ENCODE results near the gene MLXIPL.
A peak's percentile ranks its signal among the peaks of the same experiment; 100 is the strongest.
"Not testable (repeated sequence)": the region's sequence is repeated elsewhere in the genome, so short reads cannot be mapped to it uniquely, and the experiment has no call there.

MLXIPL gene

GRCh38 chr7:73610105-73610504, 14.2 kb downstream of the MLXIPL start:
- Histone ChIP-seq H3K4me1 (ENCODE audit: insufficient read depth, insufficient read length) (peaks cover 8% of the 10 kb centered on the region), H3K9me3 (ENCODE audit: insufficient read depth, low read length) (no peaks in the 10 kb centered on the region), H3K36me3 (ENCODE audit: insufficient read depth, insufficient read length, low read length) (no peaks in the 10 kb centered on the region), H3K9ac (ENCODE audit: insufficient read length, low read depth) (no peak overlapping the region), H3K4me3 (ENCODE audit: insufficient read length, low read depth) (no peak overlapping the region), H3K27me3 (ENCODE audit: insufficient read depth, insufficient read length) (no peaks in the 10 kb centered on the region)
- TF ChIP-seq SUZ12 (IDR thresholded peaks at IDR 0.05; ENCODE audit: extremely low read depth, insufficient read depth, insufficient read length) (no peak), YY1 (IDR thresholded peaks at IDR 0.05; ENCODE audit: insufficient read depth, insufficient read length) (no peak), ZNF274 (IDR thresholded peaks at IDR 0.05; ENCODE audit: low read depth, low read length) (no peak)
- DNase-seq (ENCODE audit: low read depth, low spot score), result no peak

- not testable (repeated sequence) for H3K4me3 ChIP-seq (ENCODE audit: insufficient read length, low read depth); H3K9me3 ChIP-seq (ENCODE audit: insufficient read depth, low read length); H3K9ac ChIP-seq (ENCODE audit: insufficient read length, low read depth); H3K27me3 ChIP-seq (ENCODE audit: insufficient read depth, insufficient read length); DNase-seq (ENCODE audit: low read depth, low spot score); H3K36me3 ChIP-seq (ENCODE audit: insufficient read depth, insufficient read length, low read length)
- H3K4me1 ChIP-seq (ENCODE audit: insufficient read depth, insufficient read length), result peaks cover 11% of the 10 kb centered on the region
Measured at GRCh38 chr7:73607692-73607983, 16.7 kb downstream of the MLXIPL start.

- DNase-seq (ENCODE audit: low read depth, low spot score), result peak; percentile 52
- Histone ChIP-seq H3K27me3 (ENCODE audit: insufficient read depth, insufficient read length) (no peaks in the 10 kb centered on the region), H3K4me1 (ENCODE audit: insufficient read depth, insufficient read length) (peaks cover 11% of the 10 kb centered on the region), H3K9ac (ENCODE audit: insufficient read length, low read depth) (no peak overlapping the region), H3K9me3 (ENCODE audit: insufficient read depth, low read length) (no peaks in the 10 kb centered on the region), H3K4me3 (ENCODE audit: insufficient read length, low read depth) (no peak overlapping the region), H3K36me3 (ENCODE audit: insufficient read depth, insufficient read length, low read length) (no peaks in the 10 kb centered on the region)
- TF ChIP-seq SUZ12 (IDR thresholded peaks at IDR 0.05; ENCODE audit: extremely low read depth, insufficient read depth, insufficient read length) (no peak), YY1 (IDR thresholded peaks at IDR 0.05; ENCODE audit: insufficient read depth, insufficient read length) (no peak), ZNF274 (IDR thresholded peaks at IDR 0.05; ENCODE audit: low read depth, low read length) (no peak)
Measured at GRCh38 chr7:73606801-73607691, 17.3 kb downstream of the MLXIPL start.

GRCh38 chr7:73605601-73606220, 18.6 kb downstream of the MLXIPL start:
- no peaks in the 10 kb centered on the region for H3K9me3 ChIP-seq (ENCODE audit: insufficient read depth, low read length)
- DNase-seq (ENCODE audit: low read depth, low spot score), result no peak
- H3K36me3 ChIP-seq (ENCODE audit: insufficient read depth, insufficient read length, low read length), result no peaks in the 10 kb centered on the region
- TF ChIP-seq ZNF274 (IDR thresholded peaks at IDR 0.05; ENCODE audit: low read depth, low read length), result no peak
- TF ChIP-seq SUZ12 (IDR thresholded peaks at IDR 0.05; ENCODE audit: extremely low read depth, insufficient read depth, insufficient read length), result no peak
- no peak for TF ChIP-seq YY1 (IDR thresholded peaks at IDR 0.05; ENCODE audit: insufficient read depth, insufficient read length)
- no peaks in the 10 kb centered on the region for H3K27me3 ChIP-seq (ENCODE audit: insufficient read depth, insufficient read length)
- no peak overlapping the region for H3K9ac ChIP-seq (ENCODE audit: insufficient read length, low read depth)
- H3K4me1 ChIP-seq (ENCODE audit: insufficient read depth, insufficient read length), result peaks cover 8% of the 10 kb centered on the region
- H3K4me3 ChIP-seq (ENCODE audit: insufficient read length, low read depth), result no peak overlapping the region

GRCh38 chr7:73602721-73603651, 21.3 kb downstream of the MLXIPL start:
- Histone ChIP-seq H3K27me3 (ENCODE audit: insufficient read depth, insufficient read length) (no peaks in the 10 kb centered on the region), H3K9me3 (ENCODE audit: insufficient read depth, low read length) (no peaks in the 10 kb centered on the region), H3K36me3 (ENCODE audit: insufficient read depth, insufficient read length, low read length) (no peaks in the 10 kb centered on the region), H3K4me3 (ENCODE audit: insufficient read length, low read depth) (no peak overlapping the region), H3K4me1 (ENCODE audit: insufficient read depth, insufficient read length) (peaks cover 6% of the 10 kb centered on the region), H3K9ac (ENCODE audit: insufficient read length, low read depth) (peak overlapping the region; percentile 26)
- no peak for DNase-seq (ENCODE audit: low read depth, low spot score)
- TF ChIP-seq ZNF274 (IDR thresholded peaks at IDR 0.05; ENCODE audit: low read depth, low read length) (no peak), SUZ12 (IDR thresholded peaks at IDR 0.05; ENCODE audit: extremely low read depth, insufficient read depth, insufficient read length) (no peak), YY1 (IDR thresholded peaks at IDR 0.05; ENCODE audit: insufficient read depth, insufficient read length) (no peak)

GRCh38 chr7:73599916-73600315, 24.4 kb downstream of the MLXIPL start:
- Histone ChIP-seq H3K4me3 (ENCODE audit: insufficient read length, low read depth) (no peak overlapping the region), H3K27me3 (ENCODE audit: insufficient read depth, insufficient read length) (no peaks in the 10 kb centered on the region), H3K9ac (ENCODE audit: insufficient read length, low read depth) (no peak overlapping the region), H3K4me1 (ENCODE audit: insufficient read depth, insufficient read length) (peaks cover 9% of the 10 kb centered on the region), H3K9me3 (ENCODE audit: insufficient read depth, low read length) (no peaks in the 10 kb centered on the region), H3K36me3 (ENCODE audit: insufficient read depth, insufficient read length, low read length) (no peaks in the 10 kb centered on the region)
- DNase-seq (ENCODE audit: low read depth, low spot score), result no peak
- TF ChIP-seq SUZ12 (IDR thresholded peaks at IDR 0.05; ENCODE audit: extremely low read depth, insufficient read depth, insufficient read length) (no peak), ZNF274 (IDR thresholded peaks at IDR 0.05; ENCODE audit: low read depth, low read length) (no peak), YY1 (IDR thresholded peaks at IDR 0.05; ENCODE audit: insufficient read depth, insufficient read length) (no peak)

Measured in NT2/D1 (cell line).